HS-5 (cell line): ENCODE data around the gene NFATC3.
"Not testable (repeated sequence)": the region's sequence is repeated elsewhere in the genome, so short reads cannot be mapped to it uniquely, and the experiment has no call there.

ENCODE experiments used
- DNase-seq: peaks from one replicate; pipeline ENCODE4 v3.0.0-alpha.2; 2012; ENCODE audit warnings: low read depth

Gene NFATC3

DNA sequence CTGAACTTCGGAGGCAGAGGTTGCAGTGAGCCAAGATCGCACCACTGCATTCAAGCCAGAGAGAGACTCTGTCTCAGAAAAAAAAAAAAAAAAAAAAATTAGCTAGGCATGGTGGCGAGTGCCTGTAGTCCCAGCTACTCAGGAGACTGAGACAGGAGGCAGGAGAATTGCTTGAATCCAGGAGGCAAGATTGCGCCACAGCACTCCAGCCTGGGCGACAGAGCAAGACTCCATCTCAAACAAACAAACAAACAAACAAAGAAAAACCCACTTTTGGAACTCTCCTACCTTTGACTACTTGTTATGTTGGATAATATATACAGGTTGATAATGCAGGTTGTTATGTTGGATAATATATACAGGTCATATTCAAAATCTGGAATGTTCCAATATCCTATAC lies 35.3 kb downstream of the NFATC3 start:
- not testable (repeated sequence) for DNase-seq

DNA sequence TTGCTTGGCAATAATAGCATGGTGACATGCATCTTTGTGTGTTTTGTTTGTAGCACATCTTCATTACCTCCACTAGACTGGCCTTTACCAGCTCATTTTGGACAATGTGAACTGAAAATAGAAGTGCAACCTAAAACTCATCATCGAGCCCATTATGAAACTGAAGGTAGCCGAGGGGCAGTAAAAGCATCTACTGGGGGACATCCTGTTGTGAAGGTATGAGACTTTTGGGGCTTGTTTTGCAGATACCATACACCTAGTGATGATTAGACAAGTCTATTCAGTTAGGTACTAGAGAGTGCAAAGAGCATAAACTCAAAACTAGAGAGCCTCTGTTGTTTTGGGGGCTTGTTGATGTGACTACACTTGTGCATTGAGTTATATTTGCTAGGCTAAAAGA lies 41.2 kb downstream of the NFATC3 start:
- DNase-seq: no peak

DNA sequence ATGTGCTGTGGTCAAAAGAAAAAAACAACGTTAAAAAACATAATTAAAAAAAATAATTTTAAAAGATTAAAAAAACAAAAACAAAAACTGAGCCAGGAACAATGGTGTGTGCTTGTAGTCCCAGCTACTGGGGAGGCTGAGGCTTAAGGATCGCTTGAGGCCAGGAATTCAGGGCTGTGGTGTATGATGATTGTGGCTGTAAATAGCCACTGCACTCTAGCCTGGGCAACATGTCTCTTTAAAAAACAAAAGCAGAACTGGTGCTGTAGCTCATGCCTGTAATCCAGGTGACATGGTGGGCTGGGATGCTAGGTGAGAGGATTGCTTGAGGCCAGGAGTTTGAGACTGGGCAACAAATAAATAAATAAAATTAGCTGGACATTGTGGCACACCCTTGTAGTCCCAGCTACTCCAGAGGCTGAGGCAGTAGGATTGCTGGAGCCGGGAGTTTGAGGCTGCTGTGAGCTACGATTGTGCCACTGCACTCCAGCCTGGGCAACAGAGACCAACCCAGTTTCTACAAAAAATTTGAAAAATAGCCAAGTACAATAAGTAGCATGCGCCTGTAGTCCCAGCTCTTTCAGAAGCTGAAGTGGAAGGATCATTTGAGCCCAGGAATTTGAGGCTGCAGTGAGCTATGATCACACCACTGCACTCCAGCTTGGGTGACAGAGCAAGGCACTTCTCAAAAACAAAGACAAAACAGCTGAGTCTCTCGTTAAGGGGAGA lies 43.6 kb downstream of the NFATC3 start:
- no peak for DNase-seq

DNA sequence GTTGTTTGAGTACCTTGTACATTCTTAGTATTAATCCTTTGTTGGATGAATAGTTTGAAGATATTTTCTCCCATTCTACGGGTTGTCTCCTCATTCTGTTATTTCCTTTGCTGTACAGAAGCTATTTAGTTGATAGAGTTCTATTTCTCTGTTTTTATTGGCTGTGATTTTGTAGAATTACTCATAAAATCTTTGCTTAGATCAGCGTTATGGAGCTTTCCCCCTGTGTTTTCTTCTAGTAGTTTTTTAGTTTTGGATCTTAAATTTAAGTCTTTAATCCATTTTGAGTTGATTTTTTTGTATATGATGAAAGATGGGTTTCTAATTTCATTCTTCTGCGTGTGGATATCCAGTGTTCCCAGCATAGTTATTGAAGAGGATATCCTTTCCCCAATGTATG lies 45.4 kb downstream of the NFATC3 start:
- no peak for DNase-seq

DNA sequence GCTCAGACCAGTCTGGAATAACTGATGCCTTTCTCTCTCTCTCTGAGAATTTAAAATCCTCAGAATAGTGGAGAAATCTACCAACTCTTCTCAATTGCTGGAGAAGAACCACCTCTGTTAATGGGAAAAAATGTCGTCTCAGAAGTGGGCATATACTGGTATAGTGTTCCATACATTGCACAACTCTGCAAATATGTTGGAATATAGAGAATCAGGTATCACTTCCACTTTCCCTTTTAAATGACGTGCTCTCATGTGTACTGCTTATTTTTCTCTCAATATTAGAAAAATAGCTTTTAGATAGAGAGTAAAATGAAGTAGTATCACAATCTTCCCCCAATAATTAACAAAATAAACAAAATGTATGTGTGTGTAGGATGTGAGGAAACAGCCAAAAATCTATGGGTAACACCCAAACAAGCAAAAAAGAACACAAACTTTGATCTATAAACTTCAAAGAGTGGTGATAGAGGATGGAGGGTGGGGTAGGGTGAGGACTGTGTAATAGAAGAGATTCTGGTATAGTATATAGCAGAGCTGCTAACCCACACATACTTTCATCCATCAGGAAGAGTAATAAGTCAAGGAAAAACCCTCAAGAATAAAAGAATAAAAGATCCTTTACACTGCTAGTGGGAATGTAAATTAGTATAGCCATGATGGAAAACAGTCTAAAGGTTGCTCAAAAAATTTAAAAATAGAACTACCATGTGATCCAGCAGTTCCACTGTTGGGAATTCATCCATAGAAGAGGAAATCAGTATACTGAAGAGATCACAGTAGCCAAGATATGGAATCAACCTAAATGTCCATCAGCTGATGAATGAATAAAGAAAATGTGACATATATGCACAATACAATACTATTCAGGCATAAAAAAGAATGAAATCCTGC lies 46.9 kb downstream of the NFATC3 start:
- DNase-seq: no peak

DNA sequence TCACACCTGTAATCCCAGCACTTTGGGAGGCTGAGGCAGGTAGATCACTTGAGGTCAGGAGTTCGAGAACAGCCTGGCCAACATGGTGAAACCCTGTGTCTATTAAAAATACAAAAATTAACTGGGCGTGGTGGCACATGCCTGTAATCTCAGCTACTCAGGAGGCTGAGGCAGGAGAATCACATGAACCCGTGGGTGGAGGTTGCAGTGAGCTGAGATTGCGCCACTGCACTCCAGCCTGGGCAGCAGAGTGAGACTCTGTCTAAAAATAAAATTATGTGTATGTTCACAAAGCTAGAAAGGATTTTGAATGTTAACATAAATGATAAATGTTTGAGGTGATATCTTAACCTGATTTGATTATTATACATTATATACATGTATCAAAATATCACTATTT lies 47.8 kb downstream of the NFATC3 start:
- not testable (repeated sequence) for DNase-seq

DNA sequence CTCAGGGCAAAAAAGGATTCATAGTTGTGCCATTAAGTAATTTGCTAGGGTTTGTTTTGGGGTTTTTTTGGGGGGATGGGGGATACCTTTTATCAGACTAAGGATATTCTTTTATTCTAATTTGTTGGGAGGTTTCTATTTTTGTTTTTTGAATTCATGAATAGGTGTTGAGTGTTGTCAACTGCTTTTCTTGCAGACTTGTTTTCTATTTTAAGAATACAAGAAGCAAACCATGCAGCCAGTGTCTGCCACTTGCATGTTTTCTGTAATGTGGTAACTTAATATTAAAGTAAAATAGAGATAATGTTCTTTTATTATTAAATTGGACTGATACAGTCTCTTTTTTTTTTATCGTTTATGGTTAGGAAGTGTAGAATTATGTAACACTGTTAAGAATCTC lies 49.5 kb downstream of the NFATC3 start:
- no peak for DNase-seq

DNA sequence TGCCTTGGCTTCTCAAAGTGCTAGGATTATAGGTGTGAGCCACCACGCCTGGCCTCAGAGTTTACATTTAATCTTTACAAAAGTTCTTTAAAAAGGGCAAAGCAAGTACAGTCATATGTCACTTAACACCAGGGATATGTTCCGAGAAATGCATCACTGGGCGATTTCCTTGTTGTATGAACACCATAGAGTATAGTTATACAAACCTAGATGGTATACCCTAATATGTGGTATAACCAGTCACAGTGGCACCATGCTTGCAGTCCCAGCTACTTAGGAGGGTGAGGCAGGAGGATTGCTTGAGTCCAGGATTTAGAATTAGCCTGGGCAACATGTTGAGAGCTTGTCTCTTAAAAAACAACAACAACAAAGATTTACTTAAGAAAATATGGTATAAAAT lies 51.3 kb downstream of the NFATC3 start:
- no peak for DNase-seq

DNA sequence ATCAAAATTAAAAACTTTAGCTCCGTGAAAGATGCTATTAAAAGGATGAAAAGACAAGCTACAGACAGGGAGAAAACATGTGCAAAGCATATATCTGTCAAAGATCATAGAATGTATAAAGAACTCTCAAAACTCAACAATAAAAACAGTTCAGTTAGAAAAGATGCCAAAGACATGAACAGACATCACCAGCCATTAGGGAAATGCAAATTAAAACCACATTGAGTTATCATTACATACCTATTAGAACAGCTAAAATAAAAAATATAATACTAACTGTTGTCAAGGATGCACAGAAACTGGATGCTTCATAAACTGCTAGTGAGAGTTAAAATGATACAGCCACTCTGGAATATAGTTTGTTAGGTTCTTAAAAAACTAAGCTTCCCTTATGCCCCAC lies 58.8 kb downstream of the NFATC3 start:
- DNase-seq: no peak

DNA sequence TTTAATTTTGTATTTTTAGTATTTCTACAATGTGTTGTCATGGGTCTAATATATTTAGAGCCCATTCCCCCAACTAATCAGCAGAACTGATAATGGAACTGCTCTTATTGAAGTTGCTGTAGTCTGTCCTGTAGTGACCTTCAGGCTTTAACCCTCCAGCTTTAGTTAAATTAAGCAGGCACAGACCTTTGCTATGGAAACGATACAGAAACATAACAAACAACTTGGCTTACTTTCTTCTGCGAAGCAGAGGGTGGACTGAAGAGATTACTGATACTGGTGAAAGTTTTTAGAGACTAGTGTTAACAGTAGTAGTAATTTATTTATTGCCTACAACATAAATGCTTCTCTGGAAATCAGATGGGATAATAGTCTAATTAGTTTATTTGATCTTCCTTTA lies 61.4 kb downstream of the NFATC3 start:
- no peak for DNase-seq

DNA sequence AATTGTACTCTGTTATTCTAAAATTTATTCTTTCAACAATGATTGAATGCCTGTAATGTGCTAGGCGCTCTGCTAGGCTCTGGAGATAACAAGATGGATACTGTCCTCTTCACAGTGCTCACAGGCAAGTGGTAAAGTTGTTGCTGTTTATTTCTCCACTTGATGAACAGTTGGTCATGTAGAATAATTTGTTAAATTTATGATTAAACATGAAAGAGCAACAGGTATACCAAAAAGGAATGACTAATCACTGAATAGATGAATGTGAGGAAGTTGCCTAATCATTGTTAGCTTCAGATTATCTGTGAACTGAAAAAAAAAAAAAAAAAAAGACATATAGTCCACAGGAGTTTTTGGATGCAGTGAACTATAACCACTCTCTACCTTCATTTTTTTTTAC lies 62.3 kb downstream of the NFATC3 start:
- no peak for DNase-seq

DNA sequence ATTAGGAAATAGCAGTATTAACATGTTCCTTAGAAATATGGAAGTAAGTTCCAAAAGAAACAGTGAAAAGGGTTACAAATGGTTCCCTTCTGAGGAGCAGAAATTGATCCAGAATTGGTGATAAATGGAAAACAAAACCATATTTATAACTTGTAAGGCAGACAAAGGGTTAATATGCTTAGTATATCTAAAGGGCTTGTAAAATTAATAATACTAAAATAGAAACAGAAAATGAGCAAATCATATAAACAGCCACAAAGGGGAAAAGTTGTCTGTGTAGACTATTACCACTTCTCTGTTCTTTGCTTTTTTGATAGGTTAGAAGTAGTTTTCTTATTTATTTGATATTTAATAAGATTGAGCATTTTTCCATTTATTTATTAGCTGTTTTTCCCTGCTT lies 64.4 kb downstream of the NFATC3 start:
- DNase-seq: no peak

DNA sequence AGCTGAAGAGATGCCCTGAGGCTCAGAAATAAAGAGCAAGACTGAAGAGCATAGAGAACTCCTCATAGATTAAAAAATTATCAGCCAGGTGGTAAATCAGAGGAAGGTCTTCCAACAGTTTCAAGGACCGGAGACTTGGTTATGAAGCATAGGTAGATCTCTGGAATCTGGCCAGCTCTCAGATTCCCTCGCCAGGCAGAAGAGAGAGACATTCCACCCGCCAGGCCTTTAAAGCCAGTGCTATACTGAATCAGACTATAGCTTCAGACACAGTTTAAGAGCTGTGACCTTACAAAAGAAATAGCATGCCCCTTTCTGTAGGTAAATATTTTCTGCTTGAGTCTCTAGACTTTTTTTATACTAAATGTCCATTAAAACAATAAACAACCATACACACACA lies 70.3 kb downstream of the NFATC3 start:
- DNase-seq: no peak

DNA sequence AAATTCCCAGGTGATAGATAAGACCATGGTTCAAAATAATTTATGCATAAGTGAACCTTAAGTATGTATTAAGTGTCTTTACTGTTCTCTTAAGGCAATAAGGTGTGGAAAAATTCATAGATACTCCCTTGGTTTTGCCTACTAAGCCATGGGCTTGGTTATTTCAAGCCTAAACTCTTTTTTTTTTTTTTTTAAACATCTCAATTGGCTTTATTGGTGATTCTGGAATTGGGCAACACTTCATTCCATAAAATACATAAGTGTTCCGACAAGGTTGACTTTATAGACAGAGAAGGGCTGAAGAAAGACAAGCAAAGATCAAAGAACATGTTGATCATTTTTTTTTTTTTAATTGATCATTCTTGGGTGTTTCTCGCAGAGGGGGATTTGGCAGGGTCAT lies 77.2 kb downstream of the NFATC3 start:
- no peak for DNase-seq

DNA sequence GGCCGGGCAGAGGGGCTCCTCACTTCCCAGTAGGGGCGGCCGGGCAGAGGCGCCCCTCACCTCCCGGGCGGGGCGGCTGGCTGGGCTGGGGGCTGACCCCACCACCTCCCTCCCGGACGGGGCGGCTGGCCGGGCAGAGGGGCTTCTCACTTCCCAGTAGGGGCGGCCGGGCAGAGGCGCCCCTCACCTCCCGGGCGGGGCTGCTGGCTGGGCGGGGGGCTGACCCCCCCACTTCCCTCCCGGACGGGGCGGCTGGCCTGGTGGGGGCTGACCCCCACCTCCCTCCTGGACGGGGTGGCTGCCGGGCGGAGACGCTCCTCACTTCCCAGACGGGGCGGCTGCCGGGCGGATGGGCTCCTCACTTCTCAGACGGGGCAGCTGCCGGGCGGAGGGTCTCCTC lies 78.1 kb downstream of the NFATC3 start:
- DNase-seq: not testable (repeated sequence)

DNA sequence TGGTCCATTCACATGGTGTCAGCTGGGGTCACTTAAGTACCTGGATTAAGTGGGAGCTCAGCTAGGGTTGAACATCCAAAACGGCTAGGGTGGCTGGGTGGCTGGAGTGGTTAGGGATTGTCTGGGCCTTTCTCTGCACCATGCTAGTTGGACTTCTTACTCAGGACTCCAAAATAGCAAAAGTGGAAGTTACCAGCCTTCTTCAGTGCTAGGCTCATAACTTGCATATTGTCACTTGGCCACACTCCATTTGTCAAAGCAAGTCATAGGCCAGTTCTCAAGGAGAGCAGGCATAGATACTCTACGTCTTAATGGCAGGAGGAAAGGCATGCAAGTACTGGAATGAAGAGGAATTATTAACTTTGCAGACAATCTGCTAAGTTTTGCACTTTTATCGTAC lies 81.1 kb downstream of the NFATC3 start:
- no peak for DNase-seq

DNA sequence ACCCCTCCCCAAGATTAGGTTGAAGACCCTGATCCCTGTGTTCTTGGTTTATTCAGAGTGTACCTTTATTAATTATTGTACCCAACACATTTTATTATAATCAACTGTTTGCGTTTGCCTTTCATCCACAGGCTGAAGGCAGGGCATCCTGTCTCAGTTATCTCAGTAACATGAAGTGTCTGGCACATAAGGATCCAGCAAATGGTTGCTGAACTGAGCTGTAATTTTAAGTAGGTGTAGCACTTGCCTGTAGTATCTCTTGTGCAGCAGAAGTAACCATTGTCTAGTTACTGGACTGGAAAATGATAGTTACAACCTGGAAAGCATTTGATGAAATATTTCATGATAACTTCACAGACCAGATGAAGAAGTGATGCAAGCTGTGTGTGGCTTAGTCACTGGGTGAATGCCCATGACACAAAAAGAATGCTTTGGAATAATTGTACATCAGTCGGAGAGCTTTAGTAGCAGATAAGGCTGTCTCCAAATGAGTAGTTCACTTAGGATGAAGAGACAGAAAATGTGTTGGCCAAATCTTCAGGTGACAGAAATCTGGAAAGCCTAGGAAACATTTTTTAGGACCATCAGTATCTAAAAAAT lies 94.1 kb downstream of the NFATC3 start:
- no peak for DNase-seq

DNA sequence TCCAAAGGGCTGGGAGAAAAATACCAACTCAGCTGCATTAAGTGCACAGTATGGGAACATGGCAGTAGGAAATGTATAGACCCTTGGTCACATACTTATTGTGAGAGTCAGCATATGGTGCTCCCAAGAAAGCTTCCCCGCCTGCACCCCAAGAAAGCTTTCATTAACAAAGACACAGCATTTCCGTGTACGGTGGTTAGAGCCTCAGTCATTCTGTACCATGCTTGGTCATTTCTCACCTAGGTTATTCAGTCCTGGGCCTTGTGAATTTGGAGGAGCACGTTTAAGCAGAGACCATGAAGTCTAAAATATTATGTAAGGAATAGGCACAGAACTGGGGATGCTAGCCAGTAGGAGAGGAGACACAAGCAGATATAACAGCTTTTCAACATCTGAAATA lies 94.7 kb downstream of the NFATC3 start:
- DNase-seq: no peak

DNA sequence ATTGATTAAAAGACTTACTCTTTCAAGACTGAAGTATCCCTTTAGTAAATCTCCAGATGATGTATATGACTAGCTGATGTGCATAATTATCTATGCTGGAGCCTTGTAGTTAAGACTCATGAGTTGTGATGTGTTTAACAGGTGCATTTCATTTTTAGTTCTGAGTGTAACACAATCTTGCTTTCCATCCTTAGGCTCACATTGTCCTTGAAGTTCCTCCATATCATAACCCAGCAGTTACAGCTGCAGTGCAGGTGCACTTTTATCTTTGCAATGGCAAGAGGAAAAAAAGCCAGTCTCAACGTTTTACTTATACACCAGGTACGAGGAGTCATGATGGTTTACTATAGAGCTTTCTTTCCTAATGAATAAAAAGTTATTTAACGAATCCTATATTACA lies 97.9 kb downstream of the NFATC3 start:
- no peak for DNase-seq

DNA sequence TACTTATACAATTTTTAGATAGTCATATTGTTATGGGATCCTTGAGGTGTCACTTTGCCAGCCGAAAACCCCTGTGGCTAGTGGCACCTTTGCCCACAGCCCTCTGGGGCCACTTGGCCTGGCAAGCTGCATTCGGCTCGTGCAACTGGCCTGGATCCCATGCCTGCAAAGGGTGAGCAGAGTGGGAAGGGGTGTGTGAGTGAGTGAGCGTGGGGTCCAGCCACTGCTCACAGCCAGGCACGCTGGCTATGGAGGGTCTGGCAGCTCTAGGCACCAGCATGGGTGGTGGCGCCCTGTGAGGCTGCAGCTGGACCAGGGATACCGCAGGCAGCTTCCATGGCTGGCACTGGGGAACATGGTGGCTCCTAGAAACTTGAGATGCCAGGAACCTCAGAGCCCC lies 101.7 kb downstream of the NFATC3 start:
- no peak for DNase-seq

DNA sequence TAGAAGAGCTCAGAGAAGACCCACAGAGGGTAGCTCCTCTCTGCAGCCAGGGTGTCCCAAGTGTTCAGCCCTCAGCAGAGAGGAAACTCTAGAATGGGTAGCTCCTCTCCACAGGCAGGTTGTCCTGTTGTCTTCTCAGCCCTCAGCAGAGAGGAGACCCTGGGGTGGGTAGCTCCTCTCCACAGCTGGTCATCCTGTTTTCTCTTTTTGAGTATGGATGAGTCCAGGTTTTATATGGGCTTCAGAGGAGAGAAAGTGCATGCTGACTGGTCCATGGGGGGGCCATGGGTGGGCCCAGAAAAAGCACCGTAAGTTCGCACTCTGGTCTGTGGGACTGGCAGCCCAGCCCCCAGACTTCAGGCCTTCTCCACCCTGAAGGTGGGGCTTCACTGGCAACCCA lies 102.3 kb downstream of the NFATC3 start:
- no peak for DNase-seq

DNA sequence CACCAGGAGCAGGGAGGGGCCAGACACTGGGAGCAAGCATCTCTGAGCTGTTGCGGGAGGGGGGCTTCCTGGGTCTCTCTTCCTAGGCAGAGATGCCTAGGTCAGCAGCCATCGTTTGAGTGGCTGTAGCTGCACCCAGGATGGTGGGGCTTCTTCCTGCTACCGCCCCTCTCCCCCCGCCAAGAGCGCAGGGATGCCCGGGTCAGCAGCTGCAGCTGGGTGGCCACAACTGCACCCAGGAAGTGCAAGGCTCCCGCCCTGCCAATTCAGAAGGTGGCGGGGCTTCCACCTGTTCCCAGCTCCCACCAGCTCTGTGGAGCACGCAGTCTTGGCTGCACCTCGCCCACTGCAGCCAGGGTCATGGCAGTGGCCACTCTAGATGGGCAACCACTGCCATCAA lies 103.0 kb downstream of the NFATC3 start:
- DNase-seq: no peak

DNA sequence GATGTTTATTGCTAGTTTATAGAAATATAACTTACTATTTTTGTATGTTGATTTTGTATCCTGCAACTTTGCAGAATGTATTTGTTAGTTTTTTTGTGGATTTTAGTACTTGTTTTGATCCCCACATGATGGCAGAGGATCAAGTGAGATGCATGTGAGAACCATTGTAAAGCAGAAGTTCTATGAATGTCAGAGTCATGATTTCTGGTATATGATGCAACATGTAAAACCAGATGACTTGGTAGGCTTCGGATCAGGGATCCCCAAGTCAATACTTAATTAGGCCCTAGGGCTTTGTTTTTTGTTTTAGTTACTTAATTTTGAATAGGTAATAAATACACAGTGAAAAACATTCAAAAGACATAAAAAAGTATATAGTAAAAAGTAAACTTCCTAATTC lies 104.9 kb downstream of the NFATC3 start:
- no peak for DNase-seq
